Thoracic aorta (tissue), 2 donors: ENCODE measurements around the gene MRC1. TPM values are rescaled to one million over a fixed set of nuclear protein-coding genes. Genes with fewer than 3 reads are reported as not detected.

ENCODE experiments used
- ATAC-seq: fragments of 150-250 bp; one replicate; pipeline ENCODE4 v1.8.0; 2017; ENCODE audit warnings: low read depth; ENCODE audit not compliant: insufficient number of reproducible peaks, low FRiP score
- DNase-seq: peaks from one replicate; pipeline ENCODE4 v3.0.0-alpha.2; 2020; ENCODE audit warnings: low spot score
- H3K27ac ChIP-seq, 2 donors: fragments of 200-600 bp; sonication (generic); 1 replicate in 1 of 2; 2 replicates in 1 of 2; pipeline ENCODE4 v1.5.1; 2016; ENCODE audit warnings: mild to moderate bottlenecking in 2 of 2, moderate library complexity in 2 of 2
- H3K27me3 ChIP-seq: fragments of 200-600 bp; sonication (generic); replicated peaks from 2 replicates; pipeline ENCODE4 v1.6.0; 2016; ENCODE audit warnings: mild to moderate bottlenecking; ENCODE audit not compliant: insufficient read depth
- H3K36me3 ChIP-seq: fragments of 200-600 bp; sonication (generic); one replicate; pipeline ENCODE4 v1.5.1; 2016
- H3K4me1 ChIP-seq, 2 donors: fragments of 200-600 bp; sonication (generic); 1 replicate in 1 of 2; 2 replicates in 1 of 2; pipeline versions ENCODE4 v1.5.1 to v1.6.0; 2016; ENCODE audit warnings: low read depth in 2 of 2, mild to moderate bottlenecking in 1 of 2; ENCODE audit not compliant: control insufficient read depth in 1 of 2
- H3K4me3 ChIP-seq: fragments of 200-600 bp; sonication (generic); 2 replicates; pipeline ENCODE4 v1.5.1; 2016; ENCODE audit warnings: mild to moderate bottlenecking
- H3K9me3 ChIP-seq: fragments of 200-600 bp; sonication (generic); 2 replicates; pipeline ENCODE4 v1.5.1; 2016
- total RNA-seq, 2 donors: library from RNA; depleted of rRNA; stranded (reverse); fragments of >200 nt; gene quantifications; one replicate each; pipeline versions ENCODE4 v1.1.0 to v1.2.3, GENCODE V29; 2016
- TF ChIP-seq, protein P1 (sequence below): fragments of 200-600 bp; sonication (generic); IDR thresholded peaks from one replicate; pipeline ENCODE4 v1.5.1; 2019; ENCODE audit warnings: antibody characterized with exemption

The MRC1 gene
- total RNA-seq, 2 donors from 2014 or later, result 62.6 to 73.4 TPM

DNA sequence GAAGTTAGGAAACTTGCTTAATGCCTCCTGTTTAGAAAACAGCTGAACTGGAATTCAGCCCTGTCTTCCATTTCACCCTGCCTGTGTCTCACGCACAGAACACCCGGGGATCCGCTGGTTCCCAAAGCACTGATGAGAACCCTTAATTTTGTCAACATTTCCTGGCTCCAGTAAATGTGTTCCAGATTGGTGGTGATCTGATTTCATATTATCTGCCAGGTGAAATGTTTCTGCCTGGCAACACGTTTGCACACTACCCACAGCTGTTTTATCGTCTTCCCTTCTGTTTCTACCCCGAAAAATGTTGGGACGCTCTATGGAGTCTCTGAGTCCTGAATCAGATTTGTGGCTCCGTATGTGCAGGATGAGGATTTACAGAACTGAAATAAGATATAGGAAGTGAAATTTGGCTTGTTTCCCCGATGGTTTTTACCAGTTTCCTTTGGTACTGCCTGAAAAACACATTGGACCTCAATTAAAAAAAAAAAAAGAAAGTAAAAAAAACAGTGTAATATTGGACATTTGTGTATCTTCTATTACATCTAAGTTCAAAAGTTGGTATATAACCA lies 29.0 kb downstream of the MRC1 start:
- TF ChIP-seq, protein P1, sequence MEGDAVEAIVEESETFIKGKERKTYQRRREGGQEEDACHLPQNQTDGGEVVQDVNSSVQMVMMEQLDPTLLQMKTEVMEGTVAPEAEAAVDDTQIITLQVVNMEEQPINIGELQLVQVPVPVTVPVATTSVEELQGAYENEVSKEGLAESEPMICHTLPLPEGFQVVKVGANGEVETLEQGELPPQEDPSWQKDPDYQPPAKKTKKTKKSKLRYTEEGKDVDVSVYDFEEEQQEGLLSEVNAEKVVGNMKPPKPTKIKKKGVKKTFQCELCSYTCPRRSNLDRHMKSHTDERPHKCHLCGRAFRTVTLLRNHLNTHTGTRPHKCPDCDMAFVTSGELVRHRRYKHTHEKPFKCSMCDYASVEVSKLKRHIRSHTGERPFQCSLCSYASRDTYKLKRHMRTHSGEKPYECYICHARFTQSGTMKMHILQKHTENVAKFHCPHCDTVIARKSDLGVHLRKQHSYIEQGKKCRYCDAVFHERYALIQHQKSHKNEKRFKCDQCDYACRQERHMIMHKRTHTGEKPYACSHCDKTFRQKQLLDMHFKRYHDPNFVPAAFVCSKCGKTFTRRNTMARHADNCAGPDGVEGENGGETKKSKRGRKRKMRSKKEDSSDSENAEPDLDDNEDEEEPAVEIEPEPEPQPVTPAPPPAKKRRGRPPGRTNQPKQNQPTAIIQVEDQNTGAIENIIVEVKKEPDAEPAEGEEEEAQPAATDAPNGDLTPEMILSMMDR, result no peak
- no peak for ATAC-seq
- H3K4me3 ChIP-seq, result no peak overlapping the region
- no peaks in the 10 kb centered on the region for H3K27me3 ChIP-seq
- H3K36me3 ChIP-seq, result no peaks in the 10 kb centered on the region
- no peaks in the 10 kb centered on the region for H3K4me1 ChIP-seq
- no peak for DNase-seq
- no peak overlapping the region for H3K27ac ChIP-seq
- no peaks in the 10 kb centered on the region for H3K9me3 ChIP-seq

DNA sequence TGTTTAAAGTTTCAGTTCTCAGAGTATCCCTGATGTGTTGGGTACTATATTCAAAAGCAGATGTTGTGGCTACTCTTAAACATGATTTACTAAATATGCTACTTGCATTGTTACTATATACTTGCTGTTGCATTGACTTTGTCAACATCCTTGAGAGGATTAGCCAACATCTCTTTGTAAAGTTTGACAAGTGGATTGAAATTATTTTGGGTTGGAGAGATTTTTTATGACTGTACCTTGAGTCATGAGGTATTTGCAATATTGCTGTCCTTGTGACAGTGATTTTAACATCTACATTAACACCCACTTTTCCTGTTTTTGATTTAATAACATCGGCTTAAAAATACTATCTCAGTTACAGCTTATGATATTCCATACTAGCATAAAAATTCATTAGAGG lies 31.9 kb downstream of the MRC1 start:
- no peak overlapping the region for H3K4me3 ChIP-seq
- H3K27ac ChIP-seq, result no peak overlapping the region
- H3K36me3 ChIP-seq, result no peaks in the 10 kb centered on the region
- no peaks in the 10 kb centered on the region for H3K27me3 ChIP-seq
- no peak for DNase-seq
- ATAC-seq, result no peak
- no peaks in the 10 kb centered on the region for H3K4me1 ChIP-seq
- H3K9me3 ChIP-seq, result no peaks in the 10 kb centered on the region
- TF ChIP-seq, protein P1, result no peak

DNA sequence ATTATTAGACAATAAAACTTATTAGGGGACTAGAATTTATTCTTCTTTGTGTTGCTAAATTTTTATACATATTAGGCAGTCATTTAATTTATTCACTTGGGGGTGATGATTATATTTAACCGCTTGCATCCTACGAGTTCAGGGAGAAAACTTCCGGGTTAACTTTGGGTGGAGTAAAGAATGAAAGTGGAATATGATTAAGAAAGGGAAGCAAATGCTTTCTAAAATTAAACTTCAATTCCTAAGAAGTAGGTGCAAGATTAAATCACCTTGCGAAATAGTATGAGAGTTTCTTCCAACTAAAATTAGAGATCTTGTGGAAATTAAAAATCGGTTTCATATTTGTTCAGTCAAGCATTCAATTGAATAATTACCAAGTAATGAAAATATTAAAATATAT lies 33.5 kb downstream of the MRC1 start:
- H3K9me3 ChIP-seq, result no peaks in the 10 kb centered on the region
- ATAC-seq (no peak), DNase-seq (no peak)
- no peak overlapping the region for H3K4me3 ChIP-seq
- no peaks in the 10 kb centered on the region for H3K4me1 ChIP-seq
- TF ChIP-seq, protein P1, result no peak
- H3K27ac ChIP-seq, result no peak overlapping the region
- H3K36me3 ChIP-seq, result no peaks in the 10 kb centered on the region
- H3K27me3 ChIP-seq, result no peaks in the 10 kb centered on the region

DNA sequence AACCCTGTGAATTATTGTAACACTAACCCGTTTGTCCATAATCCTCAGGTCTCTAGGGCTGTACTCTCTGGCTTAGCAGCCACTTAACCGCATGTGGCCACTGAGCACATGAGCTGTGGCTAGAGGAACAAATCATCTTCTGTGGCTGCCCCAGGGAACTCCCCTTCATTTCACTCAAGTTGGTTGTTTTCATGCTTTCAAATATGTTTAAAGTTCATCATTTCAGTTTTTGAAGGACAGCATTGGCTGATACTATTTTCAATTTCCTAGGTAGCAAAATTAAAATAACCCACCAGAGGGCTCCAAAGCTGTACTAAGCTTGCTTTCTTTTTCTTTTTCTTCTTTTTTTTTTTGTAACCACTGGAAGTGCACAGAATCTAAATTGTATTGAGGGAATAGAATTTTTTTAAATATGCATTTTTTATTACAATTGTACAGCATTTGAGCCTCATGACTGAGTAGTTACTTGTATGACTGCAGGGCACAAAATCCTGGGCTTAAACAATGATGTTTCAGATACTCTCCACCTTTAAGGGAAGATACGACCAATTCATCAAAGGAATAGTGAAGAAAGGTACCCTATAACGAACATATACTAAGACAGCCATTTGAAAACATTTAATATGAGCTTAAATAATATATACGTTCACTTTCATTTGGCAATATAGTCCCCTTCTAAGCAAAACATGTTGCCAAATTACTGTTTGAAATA lies 38.6 kb downstream of the MRC1 start:
- Histone ChIP-seq H3K36me3 (no peaks in the 10 kb centered on the region), H3K4me1 (no peaks in the 10 kb centered on the region), H3K27ac (no peak overlapping the region), H3K9me3 (no peaks in the 10 kb centered on the region), H3K27me3 (no peaks in the 10 kb centered on the region), H3K4me3 (no peak overlapping the region)
- ATAC-seq (no peak), DNase-seq (no peak)
- TF ChIP-seq, protein P1, result peak; percentile 44

DNA sequence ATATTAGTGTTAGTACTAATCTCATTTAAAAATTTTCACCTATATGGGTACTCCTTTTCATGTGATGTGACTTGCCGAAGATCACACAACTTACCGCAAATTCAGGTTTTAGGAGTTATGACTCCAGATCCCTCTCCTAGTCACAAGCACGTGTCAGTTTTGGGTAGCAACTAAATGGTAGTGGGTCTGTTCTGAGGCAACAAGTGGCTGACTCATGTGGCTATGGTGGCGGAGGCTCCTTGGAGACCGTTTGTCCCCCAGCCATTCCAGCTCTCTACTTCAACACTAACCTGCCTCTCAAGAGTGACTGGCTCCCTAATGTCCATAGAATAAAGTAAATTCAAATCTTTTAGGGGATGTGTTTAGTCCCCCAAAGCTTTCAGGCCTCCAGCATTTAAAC lies 39.5 kb downstream of the MRC1 start:
- Histone ChIP-seq H3K4me3 (no peak overlapping the region), H3K27ac (no peak overlapping the region), H3K36me3 (no peaks in the 10 kb centered on the region), H3K9me3 (no peaks in the 10 kb centered on the region), H3K4me1 (no peaks in the 10 kb centered on the region), H3K27me3 (no peaks in the 10 kb centered on the region)
- DNase-seq (no peak), ATAC-seq (no peak)
- TF ChIP-seq, protein P1, result no peak
